ENCODE measurements around the gene FAM217B.

The FAM217B gene

GRCh38 chr20:59996108-59996507 is 55.9 kb downstream of the FAM217B start:
- Histone ChIP-seq H3K79me2 (ENCODE audit: control insufficient read depth, insufficient read depth, low read length, unreplicated experiment) (no peaks in the 10 kb centered on the region), H3K4me1 (ENCODE audit: control insufficient read depth, insufficient read depth, low read length, unreplicated experiment) (no peaks in the 10 kb centered on the region), H3K27ac (ENCODE audit: low read depth, low read length) (no peak overlapping the region), H3K36me3 (ENCODE audit: insufficient read depth, low read length) (no peaks in the 10 kb centered on the region), H3K4me3 (ENCODE audit: low read depth, low read length) (no peak overlapping the region), H3K27me3 (ENCODE audit: insufficient read depth, low read length) (peaks cover 41% of the 10 kb centered on the region), H2AFZ (ENCODE audit: low read length, unreplicated experiment) (no peak overlapping the region)

- Histone ChIP-seq H3K79me2 (ENCODE audit: control insufficient read depth, insufficient read depth, low read length, unreplicated experiment) (no peaks in the 10 kb centered on the region), H3K4me3 (ENCODE audit: low read depth, low read length) (no peak overlapping the region), H3K27me3 (ENCODE audit: insufficient read depth, low read length) (peaks cover 59% of the 10 kb centered on the region), H3K36me3 (ENCODE audit: insufficient read depth, low read length) (no peaks in the 10 kb centered on the region), H2AFZ (ENCODE audit: low read length, unreplicated experiment) (no peak overlapping the region), H3K4me1 (ENCODE audit: control insufficient read depth, insufficient read depth, low read length, unreplicated experiment) (no peaks in the 10 kb centered on the region), H3K27ac (ENCODE audit: low read depth, low read length) (no peak overlapping the region)
Measured at GRCh38 chr20:59997896-59998295, 57.7 kb downstream of the FAM217B start.
